ENCODE measurements around the gene SSBP2.
"Not testable (repeated sequence)": the region's sequence is repeated elsewhere in the genome, so short reads cannot be mapped to it uniquely, and the experiment has no call there.

The SSBP2 gene

DNA sequence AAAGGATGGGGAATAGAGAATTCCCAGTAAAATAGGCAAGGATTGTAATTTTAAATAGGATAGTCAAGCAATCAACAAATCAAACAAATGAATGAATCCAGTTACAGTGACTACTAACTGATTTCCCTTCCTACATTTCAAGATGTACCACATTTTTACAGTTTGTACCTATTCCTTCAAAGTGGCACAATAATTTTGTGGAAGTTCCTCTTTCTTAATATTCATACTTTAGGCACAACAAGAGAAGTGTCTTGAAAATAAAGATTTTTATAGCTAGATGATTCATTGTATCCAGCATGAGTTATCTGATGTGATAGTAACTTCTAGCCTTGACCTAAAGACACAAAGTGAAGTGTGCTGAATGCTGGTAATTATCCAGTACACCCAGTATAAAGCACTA lies 234.8 kb downstream of the SSBP2 start:
- DNase-seq, result no peak

DNA sequence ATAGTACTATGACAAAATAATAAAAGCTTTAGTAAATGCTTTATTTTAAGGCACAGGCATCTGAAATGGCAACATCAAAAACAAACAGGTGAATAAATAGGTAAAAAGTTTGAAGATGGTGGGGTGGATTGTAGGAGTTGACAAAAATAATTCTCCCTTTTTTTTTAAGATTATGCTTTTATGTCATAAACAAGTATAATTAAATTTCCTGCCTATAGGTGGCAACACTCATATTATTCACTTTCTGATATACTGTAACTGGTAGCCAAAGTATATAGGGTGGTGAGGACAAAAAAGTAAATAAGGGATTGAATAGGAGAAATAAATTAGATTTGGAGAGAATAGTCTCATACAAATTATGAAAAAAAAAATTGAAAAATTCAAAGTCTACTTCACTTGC lies 236.9 kb downstream of the SSBP2 start:
- no peak for DNase-seq

DNA sequence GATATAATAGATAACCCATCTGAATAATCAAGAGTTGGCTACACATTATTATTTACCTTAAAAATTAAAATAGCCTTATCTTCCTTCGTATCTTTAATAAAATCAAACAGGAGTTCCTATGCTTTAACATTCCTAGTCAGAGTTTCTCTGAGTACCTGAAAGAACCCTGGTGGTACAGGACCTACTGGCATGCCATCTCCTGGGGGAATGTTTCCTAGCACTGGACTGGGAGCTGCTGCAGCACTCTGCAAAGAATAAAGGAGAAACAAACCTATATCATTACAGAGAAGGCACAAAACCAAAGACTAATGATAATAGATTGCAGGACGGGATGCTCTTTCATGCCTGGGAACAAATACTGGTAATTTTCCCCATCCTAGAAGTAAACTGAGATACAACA lies 237.4 kb downstream of the SSBP2 start:
- no peak for DNase-seq

DNA sequence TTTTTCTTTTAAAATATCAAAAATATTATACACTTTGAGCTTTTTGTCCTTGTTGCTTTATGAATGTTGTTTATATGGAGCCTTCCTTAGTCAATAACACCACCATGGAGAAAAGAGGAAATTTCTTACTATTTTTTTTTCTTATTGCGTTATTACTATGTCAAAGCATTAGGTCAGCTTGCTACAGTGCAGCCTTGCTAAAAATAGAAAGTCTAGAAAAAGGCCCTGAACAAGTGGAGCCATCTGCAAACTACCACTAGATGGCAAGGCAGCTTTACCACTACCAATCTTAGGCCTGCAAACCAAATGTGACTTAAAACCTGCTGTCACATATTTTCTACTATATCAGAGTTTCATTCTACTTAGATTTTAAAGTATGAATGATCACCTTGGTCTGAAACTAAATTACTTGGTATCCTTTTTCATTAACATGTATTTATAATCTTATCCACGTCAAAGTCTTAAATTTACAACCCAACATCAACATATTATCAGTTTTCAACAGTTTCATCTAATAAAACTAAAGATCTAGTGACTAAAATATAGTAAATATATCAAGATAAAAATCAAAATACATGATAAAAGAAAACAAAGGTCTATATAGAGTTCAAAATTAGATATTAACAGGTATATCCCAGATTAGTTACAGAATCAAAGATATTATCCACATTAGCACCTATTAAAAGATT lies 243.9 kb downstream of the SSBP2 start:
- DNase-seq, result peak; percentile 30

- DNase-seq, result no peak
Measured at GRCh38 chr5:81506378-81506777, 244.5 kb downstream of the SSBP2 start.

DNA sequence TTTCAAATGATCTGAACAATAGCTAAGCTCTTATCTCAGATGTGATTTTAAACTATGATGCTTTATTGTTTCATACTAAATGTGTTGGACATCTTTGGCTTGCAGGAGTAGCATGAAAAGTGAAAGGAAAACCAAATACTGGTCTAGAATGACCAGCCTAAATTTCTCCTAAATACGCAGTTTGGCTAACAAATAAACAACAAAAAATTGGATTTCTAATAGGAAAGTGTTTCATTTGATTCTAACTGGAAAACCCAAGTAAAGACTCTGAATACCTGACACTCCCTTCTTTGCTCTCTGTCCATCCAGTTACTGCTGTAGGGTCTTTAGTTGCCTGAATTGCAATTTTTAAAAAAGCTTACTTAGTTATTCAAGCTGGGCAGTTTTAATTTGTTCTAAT lies 245.2 kb downstream of the SSBP2 start:
- DNase-seq, result no peak

DNA sequence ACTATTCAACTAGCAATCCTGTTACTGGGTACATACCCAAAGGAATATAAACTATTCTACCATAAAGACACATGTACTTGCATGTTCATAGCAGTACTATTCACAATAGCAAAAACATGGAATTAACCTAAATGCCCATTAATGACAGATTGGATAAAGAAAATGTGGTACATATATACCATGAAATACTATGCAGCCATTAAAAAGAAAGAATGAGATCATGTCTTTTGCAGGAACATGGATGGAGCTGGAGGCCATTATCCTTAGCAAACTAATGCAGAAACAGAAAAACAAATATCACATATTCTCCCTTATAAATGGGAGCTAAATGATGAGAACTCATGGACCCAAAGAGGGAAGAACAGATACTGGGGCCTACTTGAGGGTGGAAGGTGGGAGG lies 247.3 kb downstream of the SSBP2 start:
- DNase-seq, result not testable (repeated sequence)

DNA sequence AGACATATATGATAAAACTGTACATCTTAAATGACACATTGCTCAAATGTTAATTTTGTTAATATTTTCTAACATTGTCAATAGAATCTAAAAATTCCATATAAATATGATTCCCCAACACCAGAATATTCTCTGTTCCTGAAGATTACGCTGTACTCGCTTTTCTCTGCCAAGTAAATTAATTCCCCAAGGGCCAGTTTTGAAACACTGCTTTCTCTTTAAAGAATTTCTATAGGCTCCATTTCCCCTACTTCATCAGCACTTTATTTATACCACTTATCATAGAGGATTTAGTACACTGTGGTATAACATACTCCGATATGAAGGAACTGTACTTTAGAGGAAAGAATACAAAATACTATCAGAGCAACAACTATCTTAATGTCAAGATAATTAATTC lies 255.6 kb downstream of the SSBP2 start:
- DNase-seq, result no peak

DNA sequence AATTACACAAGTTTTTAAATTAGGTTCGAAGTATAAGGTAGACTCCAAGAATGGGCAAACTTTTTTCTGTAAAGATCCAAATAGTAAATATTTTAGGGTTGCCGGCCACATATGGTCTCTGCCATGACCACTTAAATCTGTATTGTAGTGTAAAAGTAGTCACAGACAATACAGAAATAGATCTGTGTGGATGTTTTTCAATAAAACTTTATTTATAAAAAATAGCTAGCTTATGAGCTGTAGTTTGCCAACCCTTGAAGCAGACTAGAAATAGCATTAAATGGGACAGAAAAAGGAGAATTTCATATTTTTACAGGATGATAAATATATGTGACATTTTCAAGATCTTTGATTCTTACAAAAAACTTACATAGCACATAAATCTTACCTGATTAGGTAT lies 262.0 kb downstream of the SSBP2 start:
- no peak for DNase-seq

DNA sequence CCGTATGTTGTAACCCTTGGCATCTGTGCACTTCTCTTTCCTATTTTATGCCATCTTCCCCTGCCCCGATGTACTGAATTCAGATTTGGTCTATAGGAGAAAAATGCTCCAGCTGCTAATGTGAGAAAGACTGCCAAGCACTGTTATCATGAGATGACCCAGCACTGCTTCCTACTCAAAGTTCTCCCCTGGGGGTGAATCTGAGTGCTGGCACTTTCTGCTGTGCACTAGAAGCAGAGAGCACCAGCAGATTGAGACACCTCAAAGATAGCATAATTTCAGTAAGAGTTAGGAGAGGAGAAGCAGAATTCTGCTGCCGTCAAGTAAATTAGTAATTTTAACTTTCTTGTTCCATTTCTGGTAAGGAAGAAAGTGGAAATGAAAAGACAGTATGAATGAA lies 264.2 kb downstream of the SSBP2 start:
- DNase-seq, result no peak

- no peak for DNase-seq
Measured at GRCh38 chr5:81482595-81482994, 268.3 kb downstream of the SSBP2 start.

GRCh38 chr5:81473395-81473794 lies 277.5 kb downstream of the SSBP2 start:
- DNase-seq, result not testable (repeated sequence)

DNA sequence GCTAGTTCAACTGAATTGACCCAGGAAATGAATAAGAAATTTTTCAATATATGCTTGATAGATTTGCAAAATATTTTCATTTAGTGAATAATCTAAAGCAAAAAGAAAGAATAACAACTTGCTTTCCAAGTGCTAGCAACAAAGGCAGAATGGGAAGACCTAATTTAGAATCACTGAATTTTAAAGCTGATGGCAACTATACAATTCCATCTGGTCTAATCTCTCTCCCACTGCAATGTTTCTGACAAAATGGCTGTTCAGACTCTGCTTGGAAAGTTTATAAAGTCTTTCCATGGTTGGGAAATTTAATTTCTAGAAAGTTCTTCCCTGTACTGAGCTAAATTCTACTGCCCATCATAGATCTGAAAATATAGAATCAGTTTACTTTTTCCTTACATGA lies 281.2 kb downstream of the SSBP2 start:
- DNase-seq, result no peak

GRCh38 chr5:81450940-81451339 lies 300.0 kb downstream of the SSBP2 start:
- no peak for DNase-seq

- no peak for DNase-seq
Measured at GRCh38 chr5:81435023-81435422, 315.9 kb downstream of the SSBP2 start.

- DNase-seq, result no peak
Measured at GRCh38 chr5:81429985-81430384, 320.9 kb downstream of the SSBP2 start.

DNA sequence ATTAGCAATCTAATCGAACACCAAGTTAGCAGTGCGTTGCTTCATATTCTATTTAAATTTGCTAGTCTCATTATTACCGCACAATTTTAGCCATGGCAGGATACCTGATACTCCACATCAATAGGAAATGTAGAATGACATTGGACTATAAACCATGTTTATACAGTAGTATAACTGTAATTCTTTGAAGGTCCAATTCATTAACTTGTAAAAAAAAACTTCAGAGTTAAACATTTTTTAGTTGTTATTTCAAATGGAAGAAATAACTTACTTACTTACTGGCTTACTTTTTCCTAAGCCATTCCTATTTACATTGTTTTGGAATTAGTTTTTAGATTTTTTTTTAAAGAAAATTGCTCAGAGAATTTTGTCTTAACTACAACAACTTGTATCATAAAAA lies 321.5 kb downstream of the SSBP2 start:
- DNase-seq, result no peak

DNA sequence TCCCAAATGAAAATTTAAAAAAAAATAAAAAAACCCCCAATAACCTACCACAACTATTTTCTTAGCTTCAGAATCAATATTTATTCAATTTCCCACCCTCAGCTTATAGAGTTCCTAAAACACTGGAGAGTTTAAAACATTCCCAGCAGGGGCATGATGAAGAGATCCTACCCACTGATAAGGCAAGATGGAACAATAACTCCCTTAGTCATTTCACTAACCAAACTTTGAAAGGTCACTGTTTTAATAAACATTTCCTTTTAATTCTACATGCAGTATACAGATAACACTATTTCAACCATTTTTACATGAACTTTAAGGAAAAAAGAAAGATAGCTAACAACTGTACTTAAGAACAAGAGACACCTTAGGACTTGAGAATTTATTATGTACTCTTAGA lies 322.0 kb downstream of the SSBP2 start:
- no peak for DNase-seq

DNA sequence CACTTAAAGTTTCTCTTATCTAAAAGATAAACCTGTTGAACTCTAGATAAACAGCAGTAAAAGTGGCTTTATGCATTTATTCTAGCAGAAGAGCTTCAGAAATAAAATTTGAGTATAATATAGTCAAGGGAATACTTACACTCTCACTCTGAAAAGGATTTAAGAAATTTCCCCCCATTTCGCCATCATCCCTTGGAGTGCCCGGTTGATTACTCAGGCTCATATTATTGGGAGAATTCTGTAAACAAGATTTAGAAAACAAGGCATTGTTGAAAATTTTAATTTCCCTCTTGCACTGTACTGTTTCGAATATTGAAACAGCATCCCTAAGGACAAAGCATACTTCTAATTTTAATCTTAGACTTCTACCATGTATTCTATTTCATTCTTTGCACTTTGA lies 322.5 kb downstream of the SSBP2 start:
- no peak for DNase-seq

- DNase-seq, result no peak
Measured at GRCh38 chr5:81427566-81427965, 323.3 kb downstream of the SSBP2 start.

DNA sequence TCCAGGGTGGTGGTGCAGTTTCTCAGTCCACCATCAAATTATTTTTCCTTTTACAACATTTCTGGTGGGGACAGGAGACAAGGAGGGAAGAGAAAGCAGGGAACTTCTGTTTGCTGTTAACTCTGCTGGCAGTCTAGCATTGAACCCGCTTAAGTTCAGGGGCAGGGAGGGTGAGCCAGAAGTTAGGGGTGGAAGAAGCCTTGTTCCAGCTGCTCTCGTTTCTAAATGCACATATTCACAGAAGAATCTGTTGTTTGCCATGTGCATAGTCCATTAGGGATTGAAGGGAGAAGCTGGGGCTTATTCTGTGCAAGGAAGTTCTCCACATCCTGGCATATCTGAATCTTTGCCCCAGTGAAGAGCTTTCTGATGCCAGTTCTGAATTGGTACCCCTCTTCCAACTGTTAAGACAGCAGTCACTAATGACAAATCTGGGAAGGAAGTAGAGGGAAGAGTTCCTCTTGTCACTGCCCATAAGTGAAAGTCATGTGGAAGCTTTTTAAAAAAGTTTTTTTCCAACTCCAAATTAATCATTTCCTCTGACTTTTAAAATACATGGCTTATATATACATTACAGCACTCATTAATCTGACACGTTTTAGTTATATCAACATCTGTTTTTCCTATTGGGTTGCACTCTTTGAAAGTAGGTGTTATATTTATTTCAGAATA lies 324.4 kb downstream of the SSBP2 start:
- DNase-seq, result no peak

- no peak for DNase-seq
Measured at GRCh38 chr5:81425569-81425968, 325.3 kb downstream of the SSBP2 start.

- DNase-seq, result no peak
Measured at GRCh38 chr5:81424728-81425127, 326.2 kb downstream of the SSBP2 start.

GRCh38 chr5:81422671-81423070 lies 328.2 kb downstream of the SSBP2 start:
- no peak for DNase-seq

- DNase-seq, result no peak
Measured at GRCh38 chr5:81420039-81420667, 330.7 kb downstream of the SSBP2 start.
